GM23338 (cell line): ENCODE results near the gene ACRBP. TPM values are rescaled to one million over a fixed set of nuclear protein-coding genes. Genes with fewer than 3 reads are reported as not detected.

ENCODE experiments used
- CTCF ChIP-seq, 2 experiments: fragments of 200-600 bp in 1 of 2; sonication (generic) in 1 of 2; conservative IDR thresholded peaks; 2 replicates each; pipeline versions ENCODE4 v1.5.1 to v1.6.1; 2016 to 2017; ENCODE audit warnings: antibody characterized with exemption in 2 of 2, low read depth in 2 of 2, mild to moderate bottlenecking in 2 of 2, moderate library complexity in 1 of 2
- ETS1 ChIP-seq: IDR thresholded peaks from 2 replicates; pipeline ENCODE4 v1.6.1; 2016; ENCODE audit warnings: antibody characterized with exemption
- EZH2 ChIP-seq: fragments of 200-600 bp; sonication (generic); IDR thresholded peaks from one replicate; pipeline ENCODE4 v1.8.0; 2017; ENCODE audit warnings: antibody characterized with exemption, mild to moderate bottlenecking, low read depth; ENCODE audit not compliant: unreplicated experiment
- EZH2phosphoT487 ChIP-seq: fragments of 200-600 bp; sonication (generic); IDR thresholded peaks from one replicate; pipeline ENCODE4 v1.8.1; 2018; ENCODE audit warnings: antibody characterized with exemption; ENCODE audit not compliant: unreplicated experiment
- JUNB ChIP-seq: IDR thresholded peaks from one replicate; pipeline ENCODE4 v1.6.1; 2016; ENCODE audit warnings: antibody characterized with exemption; ENCODE audit not compliant: unreplicated experiment
- NANOG ChIP-seq: IDR thresholded peaks from 2 replicates; pipeline ENCODE4 v1.6.1; 2016; ENCODE audit warnings: antibody characterized with exemption, borderline replicate concordance
- POLR2AphosphoS5 ChIP-seq: IDR thresholded peaks from 2 replicates; pipeline ENCODE4 v1.6.1; 2016; ENCODE audit warnings: antibody characterized with exemption, low read depth
- STAT1 ChIP-seq: IDR thresholded peaks from one replicate; pipeline ENCODE4 v1.6.1; 2016; ENCODE audit warnings: antibody characterized with exemption; ENCODE audit not compliant: unreplicated experiment
- ZNF114 ChIP-seq: fragments of 250-450 bp; sonication (Bioruptor Pico); IDR thresholded peaks from 2 replicates; pipeline ENCODE4 v1.5.0; 2020; ENCODE audit warnings: mild to moderate bottlenecking, moderate library complexity
- ZNF331 ChIP-seq: fragments of 250-450 bp; sonication (Bioruptor Pico); IDR thresholded peaks from 2 replicates; pipeline ENCODE4 v1.5.0; 2020; ENCODE audit warnings: low read depth, mild to moderate bottlenecking, moderate library complexity
- ZNF462 ChIP-seq: fragments of 250-450 bp; sonication (Bioruptor Pico); IDR thresholded peaks from 2 replicates; pipeline ENCODE4 v1.5.0; 2020; ENCODE audit warnings: mild to moderate bottlenecking, moderate library complexity
- polyA plus RNA-seq: library from polyadenylated mRNA; unstranded; fragments of >200 nt; fragmentation: Nextera tagmentation; extraction: Ambion mirVana; gene quantifications from 2 replicates; pipeline ENCODE4 v1.2.1, GENCODE V29; 2016
- total RNA-seq: library from RNA; depleted of rRNA; stranded (reverse); fragments of >200 nt; shearing (Covaris generic); gene quantifications from 2 replicates; pipeline ENCODE4 v1.2.3, GENCODE V29; 2014

Gene ACRBP
- total and polyA plus RNA-seq, 2 experiments from 2014 or later = 0.70 to 2.2 TPM

DNA sequence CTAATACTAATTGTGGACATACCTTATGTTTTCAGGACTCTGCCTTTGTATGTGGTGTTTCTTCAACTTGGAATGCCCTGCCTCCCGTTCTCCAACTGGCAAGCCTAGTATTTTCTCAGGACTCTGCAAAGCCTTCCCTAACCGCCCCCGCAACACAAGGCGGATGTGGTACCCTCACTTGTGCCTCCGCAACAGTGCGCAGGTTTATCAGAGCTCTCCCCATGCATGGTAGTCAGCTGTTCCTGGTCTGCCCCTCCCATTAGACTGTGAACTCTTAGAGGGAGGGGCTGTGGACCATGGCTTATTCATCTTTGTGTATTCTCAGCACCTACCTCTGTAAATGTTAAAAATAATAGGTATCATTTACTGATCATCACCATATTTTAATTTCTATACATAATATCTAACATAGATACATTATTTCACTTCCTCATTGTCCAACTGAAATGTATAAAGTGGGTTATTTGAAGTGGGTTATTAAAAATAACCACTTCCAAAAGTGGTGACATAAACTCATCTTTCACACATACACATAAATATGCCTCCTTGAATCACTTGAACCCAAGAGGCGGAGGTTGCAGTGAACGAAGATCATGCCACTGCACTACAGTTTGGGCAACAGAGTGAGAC, 20.5 kb downstream of the ACRBP start (continued):
- TF ChIP-seq ZNF462 = no peak
- TF ChIP-seq EZH2phosphoT487 = no peak
- TF ChIP-seq ZNF331 (CRISPR knock-in tag) = no peak
- TF ChIP-seq NANOG = no peak
- TF ChIP-seq CTCF (conservative IDR thresholded peaks at IDR 0.05; ENCODE audit: low read depth in 2 of 2) = no peak
- TF ChIP-seq ZNF114 = no peak
- no peak for TF ChIP-seq STAT1
- no peak for TF ChIP-seq POLR2AphosphoS5
- TF ChIP-seq EZH2 = no peak
- TF ChIP-seq ETS1 = no peak
- TF ChIP-seq JUNB = no peak
